ENCODE data around the gene OSTN. TPM values are rescaled to one million over a fixed set of nuclear protein-coding genes. Genes with fewer than 3 reads are reported as not detected.

OSTN gene
- total RNA-seq, 2 experiments from 2014 or later, result not detected

GRCh38 chr3:191234216-191234615 is 35.2 kb downstream of the OSTN start:
- Mint-ChIP-seq H3K9me3 (no peaks in the 10 kb centered on the region), H3K4me3 (no peak overlapping the region)

GRCh38 chr3:191235331-191236314 is 36.6 kb downstream of the OSTN start:
- intact Hi-C loops (cut with DNase I, micrococcal nuclease), result no loop called here
- no peaks in the 10 kb centered on the region for H3K36me3 ChIP-seq (ENCODE audit: insufficient read depth, low read length)
- no peaks in the 10 kb centered on the region for H3K4me1 Mint-ChIP-seq (ENCODE audit: low read depth)
- ATAC-seq (ENCODE audit: poor library complexity), result no peak
- no peaks in the 10 kb centered on the region for H3K4me1 ChIP-seq (ENCODE audit: insufficient read depth, low read length)
- no peaks in the 10 kb centered on the region for H3K9me3 ChIP-seq (ENCODE audit: control insufficient read depth in 1 of 2, insufficient read depth in 1 of 2, low read length in 2 of 2)
- H3K27ac ChIP-seq (ENCODE audit: low read depth in 1 of 2, low read length in 2 of 2), result no peak overlapping the region
- ChIA-PET POLR2A (no interaction called here), CTCF (no interaction called here)
- H3K9me3 Mint-ChIP-seq, result no peaks in the 10 kb centered on the region
- H3K27me3 Mint-ChIP-seq, result peaks cover 8% of the 10 kb centered on the region
- H3K4me3 ChIP-seq (ENCODE audit: low read length), result no peak overlapping the region
- no peaks in the 10 kb centered on the region for H3K27me3 ChIP-seq (ENCODE audit: control insufficient read depth in 1 of 2, insufficient read depth in 2 of 2, low read length in 2 of 2)
- DNase-seq, result no peak
- no peak overlapping the region for H3K27ac Mint-ChIP-seq
- no peak for TF ChIP-seq CTCF (IDR thresholded peaks at IDR 0.05)
- no peak overlapping the region for H3K4me3 Mint-ChIP-seq
- H3K36me3 Mint-ChIP-seq (ENCODE audit: low read depth), result no peaks in the 10 kb centered on the region

More at GRCh38 chr3:191234216-191234615, 35.2 kb downstream of the OSTN start:
- Mint-ChIP-seq H3K27me3 (peaks cover 8% of the 10 kb centered on the region), H3K27ac (no peak overlapping the region), H3K36me3 (ENCODE audit: low read depth) (no peaks in the 10 kb centered on the region), H3K4me1 (ENCODE audit: low read depth) (no peaks in the 10 kb centered on the region)
- DNase-seq (no peak), ATAC-seq (ENCODE audit: poor library complexity) (no peak)
- H3K4me3 ChIP-seq (ENCODE audit: low read length), result no peak overlapping the region
- TF ChIP-seq CTCF (IDR thresholded peaks at IDR 0.05), result no peak
- H3K36me3 ChIP-seq (ENCODE audit: insufficient read depth, low read length), result no peaks in the 10 kb centered on the region
- no peaks in the 10 kb centered on the region for H3K4me1 ChIP-seq (ENCODE audit: insufficient read depth, low read length)
- CTCF ChIA-PET, result no interaction called here
- H3K27ac ChIP-seq (ENCODE audit: low read depth in 1 of 2, low read length in 2 of 2), result no peak overlapping the region
- H3K9me3 ChIP-seq (ENCODE audit: control insufficient read depth in 1 of 2, insufficient read depth in 1 of 2, low read length in 2 of 2), result peaks cover 0 to 3% of the 10 kb centered on the region in 2 experiments
- intact Hi-C loops (cut with DNase I, micrococcal nuclease), result no loop called here
- POLR2A ChIA-PET, result no interaction called here
- no peaks in the 10 kb centered on the region for H3K27me3 ChIP-seq (ENCODE audit: control insufficient read depth in 1 of 2, insufficient read depth in 2 of 2, low read length in 2 of 2)

- H3K4me1 Mint-ChIP-seq (ENCODE audit: low read depth), result no peaks in the 10 kb centered on the region
- H3K27ac Mint-ChIP-seq, result no peak overlapping the region
- no peaks in the 10 kb centered on the region for H3K9me3 ChIP-seq (ENCODE audit: control insufficient read depth in 1 of 2, insufficient read depth in 1 of 2, low read length in 2 of 2)
- DNase-seq (no peak), ATAC-seq (ENCODE audit: poor library complexity) (no peak)
- H3K36me3 ChIP-seq (ENCODE audit: insufficient read depth, low read length), result no peaks in the 10 kb centered on the region
- H3K4me3 ChIP-seq (ENCODE audit: low read length), result no peak overlapping the region
- POLR2A ChIA-PET, result no interaction called here
- no peak for TF ChIP-seq CTCF (IDR thresholded peaks at IDR 0.05)
- intact Hi-C loops (cut with DNase I, micrococcal nuclease), result no loop called here
- no peaks in the 10 kb centered on the region for H3K9me3 Mint-ChIP-seq
- CTCF ChIA-PET, result no interaction called here
- no peak overlapping the region for H3K4me3 Mint-ChIP-seq
- H3K27me3 Mint-ChIP-seq, result peaks cover 5% of the 10 kb centered on the region
- no peaks in the 10 kb centered on the region for H3K4me1 ChIP-seq (ENCODE audit: insufficient read depth, low read length)
- no peaks in the 10 kb centered on the region for H3K36me3 Mint-ChIP-seq (ENCODE audit: low read depth)
- H3K27ac ChIP-seq (ENCODE audit: low read depth in 1 of 2, low read length in 2 of 2), result no peak overlapping the region
- H3K27me3 ChIP-seq (ENCODE audit: control insufficient read depth in 1 of 2, insufficient read depth in 2 of 2, low read length in 2 of 2), result no peaks in the 10 kb centered on the region
Observed at GRCh38 chr3:191236646-191237045, 37.6 kb downstream of the OSTN start.
